ENCODE results near the gene SGCD.

SGCD gene

GRCh38 chr5:156621719-156622118, 294.8 kb downstream of the SGCD start:
- TF ChIP-seq, protein P1, sequence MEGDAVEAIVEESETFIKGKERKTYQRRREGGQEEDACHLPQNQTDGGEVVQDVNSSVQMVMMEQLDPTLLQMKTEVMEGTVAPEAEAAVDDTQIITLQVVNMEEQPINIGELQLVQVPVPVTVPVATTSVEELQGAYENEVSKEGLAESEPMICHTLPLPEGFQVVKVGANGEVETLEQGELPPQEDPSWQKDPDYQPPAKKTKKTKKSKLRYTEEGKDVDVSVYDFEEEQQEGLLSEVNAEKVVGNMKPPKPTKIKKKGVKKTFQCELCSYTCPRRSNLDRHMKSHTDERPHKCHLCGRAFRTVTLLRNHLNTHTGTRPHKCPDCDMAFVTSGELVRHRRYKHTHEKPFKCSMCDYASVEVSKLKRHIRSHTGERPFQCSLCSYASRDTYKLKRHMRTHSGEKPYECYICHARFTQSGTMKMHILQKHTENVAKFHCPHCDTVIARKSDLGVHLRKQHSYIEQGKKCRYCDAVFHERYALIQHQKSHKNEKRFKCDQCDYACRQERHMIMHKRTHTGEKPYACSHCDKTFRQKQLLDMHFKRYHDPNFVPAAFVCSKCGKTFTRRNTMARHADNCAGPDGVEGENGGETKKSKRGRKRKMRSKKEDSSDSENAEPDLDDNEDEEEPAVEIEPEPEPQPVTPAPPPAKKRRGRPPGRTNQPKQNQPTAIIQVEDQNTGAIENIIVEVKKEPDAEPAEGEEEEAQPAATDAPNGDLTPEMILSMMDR (IDR thresholded peaks at IDR 0.05; ENCODE audit: low read depth, low read length), result no peak
- DNase-seq (ENCODE audit: low read depth, low spot score), result no peak
- in situ Hi-C loops (cut with HindIII; ENCODE audit: low sequenced_read_pairs), result no loop called here
- no peak overlapping the region for H3K4me3 ChIP-seq (ENCODE audit: low read depth, low read length)

DNA sequence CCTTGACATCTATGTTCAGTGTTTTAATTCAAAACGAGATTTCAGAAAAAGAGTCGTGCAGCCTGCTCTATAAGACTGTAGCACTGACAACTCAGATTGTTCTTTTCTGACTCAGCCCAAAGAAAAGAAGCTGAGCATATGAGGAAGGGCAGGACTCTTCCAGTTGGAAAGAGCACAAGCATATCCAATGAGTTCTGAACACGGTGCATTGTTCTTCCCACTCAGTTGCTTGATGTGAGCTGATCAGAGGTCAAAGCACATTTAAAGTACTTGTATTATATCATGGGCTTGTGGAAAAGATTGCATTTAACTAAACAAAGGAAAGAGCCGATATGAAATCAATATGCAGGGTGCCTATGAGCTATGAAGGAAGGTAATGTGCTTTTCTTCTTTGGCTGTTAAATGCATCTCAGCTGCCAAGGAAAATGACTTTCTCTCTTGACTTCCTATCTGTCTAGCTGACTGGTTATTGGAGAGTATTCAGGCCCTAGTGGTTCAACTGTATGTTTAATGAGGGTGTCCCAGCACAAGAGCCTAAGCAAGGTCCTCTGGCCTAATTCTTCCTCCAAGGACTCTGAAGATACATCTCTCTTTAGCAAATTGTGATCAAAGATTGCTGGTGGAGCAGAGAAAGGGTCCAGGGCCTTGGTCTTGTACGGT, 296.5 kb downstream of the SGCD start:
- no peak for DNase-seq (ENCODE audit: low read depth, low spot score)
- in situ Hi-C loops (cut with HindIII; ENCODE audit: low sequenced_read_pairs), result no loop called here
- no peak overlapping the region for H3K4me3 ChIP-seq (ENCODE audit: low read depth, low read length)
- TF ChIP-seq, protein P1 (IDR thresholded peaks at IDR 0.05; ENCODE audit: low read depth, low read length), result no peak

- in situ Hi-C loops (cut with HindIII; ENCODE audit: low sequenced_read_pairs), result no loop called here
- no peak overlapping the region for H3K4me3 ChIP-seq (ENCODE audit: low read depth, low read length)
- no peak for DNase-seq (ENCODE audit: low read depth, low spot score)
- TF ChIP-seq, protein P1 (IDR thresholded peaks at IDR 0.05; ENCODE audit: low read depth, low read length), result no peak
Measured at GRCh38 chr5:156624686-156625085, 297.7 kb downstream of the SGCD start.

DNA sequence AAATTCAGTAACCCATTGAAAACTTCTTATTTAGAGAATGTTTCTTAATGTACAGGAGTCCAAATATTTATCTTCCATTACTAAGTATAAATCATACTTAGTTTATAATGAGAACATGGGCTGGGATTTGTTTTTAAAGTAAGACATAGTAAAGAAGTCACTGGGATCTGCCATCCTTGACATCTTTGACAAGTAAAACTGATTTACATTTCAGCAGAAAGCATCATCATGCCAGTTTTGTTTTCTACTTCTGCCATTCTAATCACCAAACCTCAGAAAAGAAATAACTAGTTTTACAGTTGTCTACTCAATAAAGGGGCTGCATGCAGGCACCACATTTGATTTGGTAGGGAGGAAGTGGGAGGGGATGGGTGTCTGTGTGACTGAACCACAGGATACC, 301.5 kb downstream of the SGCD start:
- no peak overlapping the region for H3K4me3 ChIP-seq (ENCODE audit: low read depth, low read length)
- no peak for DNase-seq (ENCODE audit: low read depth, low spot score)
- TF ChIP-seq, protein P1 (IDR thresholded peaks at IDR 0.05; ENCODE audit: low read depth, low read length), result no peak
- in situ Hi-C loops (cut with HindIII; ENCODE audit: low sequenced_read_pairs), result no loop called here

GRCh38 chr5:156631005-156631404, 304.0 kb downstream of the SGCD start:
- no peak for DNase-seq (ENCODE audit: low read depth, low spot score)
- in situ Hi-C loops (cut with HindIII; ENCODE audit: low sequenced_read_pairs), result no loop called here
- no peak overlapping the region for H3K4me3 ChIP-seq (ENCODE audit: low read depth, low read length)
- TF ChIP-seq, protein P1 (IDR thresholded peaks at IDR 0.05; ENCODE audit: low read depth, low read length), result no peak

DNA sequence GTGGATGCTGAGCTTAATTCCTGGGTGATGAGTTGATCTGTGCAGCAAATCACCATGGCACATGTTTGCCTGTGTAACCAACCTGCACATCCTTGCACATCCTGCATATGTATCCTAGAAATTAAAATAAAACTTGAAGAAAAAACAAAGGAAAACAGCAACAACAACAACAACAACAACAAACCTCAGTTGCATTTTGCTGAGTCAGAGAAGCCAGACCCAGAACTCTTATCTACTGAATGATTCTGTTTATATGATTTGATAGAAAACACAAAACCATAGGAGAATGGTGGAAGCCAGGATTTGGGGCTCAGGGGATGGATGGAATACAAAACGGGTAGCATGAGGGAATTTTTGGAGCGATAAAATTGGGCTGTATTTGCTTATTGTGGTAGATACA, 307.3 kb downstream of the SGCD start:
- DNase-seq (ENCODE audit: low read depth, low spot score), result no peak
- TF ChIP-seq, protein P1 (IDR thresholded peaks at IDR 0.05; ENCODE audit: low read depth, low read length), result no peak
- no peak overlapping the region for H3K4me3 ChIP-seq (ENCODE audit: low read depth, low read length)
- in situ Hi-C loops (cut with HindIII; ENCODE audit: low sequenced_read_pairs), result no loop called here

Measured in astrocyte of the spinal cord (primary cell).